A673 (cell line): ENCODE data around the gene ERBIN. TPM values are rescaled to one million over a fixed set of nuclear protein-coding genes. Genes with fewer than 3 reads are reported as not detected.

Experiments used
- BruUV-seq: library from RNA; stranded (reverse); fragments of 400-500 nt; replicated peaks from 2 replicates; lab custom pipeline; 2021; lab: Mats Ljungman, UMichigan
- CTCF ChIA-PET: fragments of 300-600 bp; sonication (Branson Sonifier 250); formaldehyde crosslinking; loops from one replicate; lab custom pipeline; 2022; ENCODE audit warnings: antibody characterized with exemption; lab: Charles Lee
- POLR2A ChIA-PET: fragments of 300-600 bp; sonication (Branson Sonifier 250); formaldehyde crosslinking; loops from one replicate; lab custom pipeline; 2022; ENCODE audit warnings: antibody characterized with exemption; ENCODE audit not compliant: low non-redundant PET; lab: Charles Lee
- DNase-seq: peaks from one replicate; pipeline ENCODE4 v3.0.0-alpha.2; 2015; ENCODE audit warnings: low spot score
- H3K27ac ChIP-seq: fragments of 200-600 bp; sonication (generic); 2 replicates; pipeline ENCODE4 v1.5.1; 2016; ENCODE audit warnings: mixed run types, low read depth, mild to moderate bottlenecking, mixed read lengths, antibody characterized with exemption, low read length; ENCODE audit not compliant: poor library complexity, severe bottlenecking
- H3K27me3 ChIP-seq: fragments of 200-600 bp; sonication (generic); replicated peaks from 2 replicates; pipeline ENCODE4 v1.6.1; 2017; ENCODE audit warnings: mixed run types, low read depth, mild to moderate bottlenecking, mixed read lengths, antibody characterized with exemption, low read length; ENCODE audit not compliant: insufficient read depth, poor library complexity
- H3K36me3 ChIP-seq: fragments of 200-600 bp; sonication (generic); 2 replicates; pipeline ENCODE4 v1.6.1; 2016; ENCODE audit warnings: mixed run types, mild to moderate bottlenecking, mixed read lengths, antibody characterized with exemption, low read length; ENCODE audit not compliant: insufficient read depth, poor library complexity, severe bottlenecking
- H3K4me1 ChIP-seq: fragments of 200-600 bp; sonication (generic); 2 replicates; pipeline ENCODE4 v1.6.1; 2017; ENCODE audit warnings: mixed run types, mild to moderate bottlenecking, mixed read lengths, antibody characterized with exemption, low read length; ENCODE audit not compliant: insufficient read depth, poor library complexity, severe bottlenecking
- H3K4me3 ChIP-seq: fragments of 200-600 bp; sonication (generic); 2 replicates; pipeline ENCODE4 v1.5.1; 2016; ENCODE audit warnings: low read depth, mixed run types, mild to moderate bottlenecking, mixed read lengths, low read length; ENCODE audit not compliant: poor library complexity, severe bottlenecking
- H3K9me3 ChIP-seq: fragments of 200-600 bp; sonication (generic); 2 replicates; pipeline ENCODE4 v1.6.1; 2016; ENCODE audit warnings: mixed run types, low read depth, mild to moderate bottlenecking, mixed read lengths, antibody characterized with exemption, low read length; ENCODE audit not compliant: poor library complexity, severe bottlenecking
- EZH2 ChIP-seq: fragments of 200-600 bp; sonication (generic); IDR thresholded peaks from 2 replicates; pipeline ENCODE4 v1.6.1; 2017; ENCODE audit warnings: borderline replicate concordance, low read depth, mild to moderate bottlenecking, mixed read lengths, antibody characterized with exemption, low read length; ENCODE audit not compliant: poor library complexity, severe bottlenecking
- intact Hi-C: fragments of 100-400 bp; cut with micrococcal nuclease; formaldehyde crosslinking; loops from one replicate; pipeline ENCODE4 v1.10.0; 2022; ENCODE audit not compliant: unreplicated experiment
- total RNA-seq: library from RNA; stranded (reverse); gene quantifications from 2 replicates; pipeline ENCODE4 v1.2.3, GENCODE V29; 2021
- TF ChIP-seq, protein P1 (sequence below): fragments of 300-800, 200-600 bp; sonication (generic); conservative IDR thresholded peaks from 2 replicates; pipeline ENCODE4 v1.5.1; 2017; ENCODE audit warnings: low read depth, mild to moderate bottlenecking, antibody characterized with exemption, low read length, moderate library complexity, mixed read lengths

Gene ERBIN
- total RNA-seq, 1 experiment from 2014 or later: 47.5 TPM

DNA sequence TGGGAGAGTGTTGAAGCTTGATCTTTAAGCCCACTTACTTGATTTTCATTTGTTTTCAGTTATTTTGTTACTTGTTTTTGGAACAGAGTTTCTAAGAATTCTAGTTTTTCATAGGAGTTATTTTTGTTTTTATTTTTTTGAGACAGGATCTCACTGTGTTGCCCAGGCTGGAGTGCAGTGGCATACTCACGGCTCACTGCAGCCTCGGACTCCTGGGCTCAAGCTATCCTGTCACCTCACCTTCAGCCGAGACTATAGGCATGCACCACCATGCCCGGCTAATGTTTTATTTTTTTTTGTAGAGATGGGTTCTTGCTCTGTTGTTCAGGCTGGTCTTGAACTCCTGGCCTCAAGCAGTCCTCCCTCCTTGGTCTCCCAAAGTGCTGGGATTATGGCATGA, 6.3 kb downstream of the ERBIN start:
- POLR2A ChIA-PET: no interaction called here

DNA sequence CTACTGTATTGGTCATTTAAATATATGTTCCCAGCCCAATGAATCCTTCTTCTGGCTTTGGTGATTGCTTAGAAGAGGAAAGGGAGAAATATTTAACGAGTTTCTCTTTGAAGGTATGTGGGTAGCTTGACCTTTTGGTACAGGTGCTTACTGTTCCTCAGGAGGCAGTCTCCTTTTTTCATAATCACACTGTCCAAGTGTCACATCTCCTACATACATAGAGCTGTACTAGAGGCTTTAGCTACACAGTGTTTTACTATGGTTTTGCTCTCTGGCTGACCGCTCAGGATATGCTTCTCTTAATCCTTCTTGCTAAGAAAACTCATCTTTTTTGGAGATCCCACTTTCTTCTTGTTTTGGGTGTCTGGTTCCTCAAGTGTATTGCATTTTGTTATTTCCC, 6.9 kb downstream of the ERBIN start:
- Histone ChIP-seq H3K36me3 (no peaks in the 10 kb centered on the region), H3K4me3 (no peak overlapping the region), H3K4me1 (peaks cover 7% of the 10 kb centered on the region), H3K27ac (no peak overlapping the region), H3K9me3 (no peaks in the 10 kb centered on the region), H3K27me3 (no peaks in the 10 kb centered on the region)
- intact Hi-C loops: no loop called here
- ChIA-PET POLR2A (no interaction called here), CTCF (no interaction called here)
- DNase-seq: no peak
- no peak for TF ChIP-seq EZH2
- TF ChIP-seq, protein P1, sequence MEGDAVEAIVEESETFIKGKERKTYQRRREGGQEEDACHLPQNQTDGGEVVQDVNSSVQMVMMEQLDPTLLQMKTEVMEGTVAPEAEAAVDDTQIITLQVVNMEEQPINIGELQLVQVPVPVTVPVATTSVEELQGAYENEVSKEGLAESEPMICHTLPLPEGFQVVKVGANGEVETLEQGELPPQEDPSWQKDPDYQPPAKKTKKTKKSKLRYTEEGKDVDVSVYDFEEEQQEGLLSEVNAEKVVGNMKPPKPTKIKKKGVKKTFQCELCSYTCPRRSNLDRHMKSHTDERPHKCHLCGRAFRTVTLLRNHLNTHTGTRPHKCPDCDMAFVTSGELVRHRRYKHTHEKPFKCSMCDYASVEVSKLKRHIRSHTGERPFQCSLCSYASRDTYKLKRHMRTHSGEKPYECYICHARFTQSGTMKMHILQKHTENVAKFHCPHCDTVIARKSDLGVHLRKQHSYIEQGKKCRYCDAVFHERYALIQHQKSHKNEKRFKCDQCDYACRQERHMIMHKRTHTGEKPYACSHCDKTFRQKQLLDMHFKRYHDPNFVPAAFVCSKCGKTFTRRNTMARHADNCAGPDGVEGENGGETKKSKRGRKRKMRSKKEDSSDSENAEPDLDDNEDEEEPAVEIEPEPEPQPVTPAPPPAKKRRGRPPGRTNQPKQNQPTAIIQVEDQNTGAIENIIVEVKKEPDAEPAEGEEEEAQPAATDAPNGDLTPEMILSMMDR: no peak
- no TSS peak for BruUV-seq

More for the DNA sequence above, 6.3 kb downstream of the ERBIN start:
- H3K4me1 ChIP-seq: peaks cover 7% of the 10 kb centered on the region
- no peak overlapping the region for H3K27ac ChIP-seq
- no peaks in the 10 kb centered on the region for H3K9me3 ChIP-seq
- H3K36me3 ChIP-seq: no peaks in the 10 kb centered on the region
- no peak overlapping the region for H3K4me3 ChIP-seq
- H3K27me3 ChIP-seq: no peaks in the 10 kb centered on the region
- no peak for TF ChIP-seq EZH2
- TF ChIP-seq, protein P1: no peak
- no peak for DNase-seq
- intact Hi-C loops: no loop called here
- CTCF ChIA-PET: no interaction called here
- BruUV-seq: no TSS peak

DNA sequence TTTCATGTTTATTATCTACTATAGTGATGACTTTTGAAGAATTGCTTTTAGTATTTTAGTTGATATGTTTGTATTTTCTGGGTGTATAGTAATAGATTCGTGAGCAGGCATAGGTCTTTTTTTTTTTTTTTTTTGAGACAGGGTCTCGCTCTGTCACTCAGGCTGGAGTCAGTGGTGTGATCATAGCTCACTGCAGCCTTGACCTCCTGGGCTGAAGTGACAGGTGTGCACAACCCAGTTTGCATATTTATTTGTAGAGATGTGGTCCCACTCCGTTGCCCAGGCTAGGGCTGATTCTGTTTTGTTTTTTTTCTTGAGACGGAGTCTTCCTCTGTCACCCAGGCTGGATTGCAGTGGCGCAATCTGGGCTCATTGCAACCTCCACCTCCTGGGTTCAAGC, 11.9 kb downstream of the ERBIN start:
- Histone ChIP-seq H3K36me3 (no peaks in the 10 kb centered on the region), H3K9me3 (no peaks in the 10 kb centered on the region), H3K4me3 (no peak overlapping the region), H3K4me1 (no peaks in the 10 kb centered on the region), H3K27me3 (no peaks in the 10 kb centered on the region), H3K27ac (no peak overlapping the region)
- TF ChIP-seq EZH2: no peak
- TF ChIP-seq, protein P1: no peak
- ChIA-PET POLR2A (no interaction called here), CTCF (no interaction called here)
- DNase-seq: no peak
- intact Hi-C loops: no loop called here
- BruUV-seq: no TSS peak
